ENCODE measurements around the gene ATXN1.

GRCh38 chr6:16466800-16467553 lies 294.3 kb downstream of the ATXN1 start:
- TF ChIP-seq MXI1 (IDR thresholded peaks at IDR 0.05; ENCODE audit: low read depth, low read length) (no peak), CTCF (IDR thresholded peaks at IDR 0.05) (no peak), GABPA (IDR thresholded peaks at IDR 0.05; ENCODE audit: low read depth) (no peak), POLR2AphosphoS5 (IDR thresholded peaks at IDR 0.05; ENCODE audit: low read depth, low read length) (no peak), CHD2 (IDR thresholded peaks at IDR 0.05; ENCODE audit: low read length, partially characterized antibody) (no peak), EP300 (IDR thresholded peaks at IDR 0.05; ENCODE audit: borderline replicate concordance in 1 of 2, low read depth in 1 of 2, low read length in 1 of 2) (no peak)
- TF ChIP-seq, protein P1, sequence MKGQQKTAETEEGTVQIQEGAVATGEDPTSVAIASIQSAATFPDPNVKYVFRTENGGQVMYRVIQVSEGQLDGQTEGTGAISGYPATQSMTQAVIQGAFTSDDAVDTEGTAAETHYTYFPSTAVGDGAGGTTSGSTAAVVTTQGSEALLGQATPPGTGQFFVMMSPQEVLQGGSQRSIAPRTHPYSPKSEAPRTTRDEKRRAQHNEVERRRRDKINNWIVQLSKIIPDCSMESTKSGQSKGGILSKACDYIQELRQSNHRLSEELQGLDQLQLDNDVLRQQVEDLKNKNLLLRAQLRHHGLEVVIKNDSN (IDR thresholded peaks at IDR 0.05; ENCODE audit: borderline replicate concordance, low read depth), result no peak

Data from SK-N-SH (cell line).